ENCODE data around the gene TUBGCP6.

DNA sequence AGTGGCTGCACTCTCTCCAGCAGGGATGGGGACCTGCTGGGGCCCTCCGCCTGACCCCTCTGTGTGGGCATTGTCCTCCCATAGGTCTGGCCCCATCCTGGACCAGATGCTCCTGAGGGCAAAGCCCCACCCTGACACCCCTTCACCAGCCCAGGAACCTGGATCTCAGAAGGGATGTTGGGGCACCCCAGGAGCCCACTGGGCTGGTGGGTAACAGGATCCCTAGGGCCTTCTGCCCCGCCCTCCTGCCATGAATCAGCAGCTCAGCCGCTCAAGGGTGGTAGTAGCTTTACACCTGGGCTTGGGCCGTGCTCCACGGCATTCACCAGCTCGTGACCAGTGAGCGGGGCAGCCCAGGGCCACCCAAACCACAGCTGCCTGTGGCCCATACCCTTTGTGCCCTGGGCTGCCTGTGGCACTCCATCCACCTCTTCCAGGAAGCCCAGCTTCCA is 17.7 kb upstream of the TUBGCP6 start:
- TF ChIP-seq CTCF (conservative IDR thresholded peaks at IDR 0.05; ENCODE audit: low read length) (no peak), EZH2phosphoT487 (IDR thresholded peaks at IDR 0.05; ENCODE audit: borderline replicate concordance) (no peak)
